Activated CD8-positive, alpha-beta T cell treated with anti-CD3 and anti-CD28 coated beads for 36 hours (primary cell): ENCODE measurements around the gene SMAD3. TPM values are rescaled to one million over a fixed set of nuclear protein-coding genes. Genes with fewer than 3 reads are reported as not detected.

ENCODE experiments used
- ATAC-seq: fragments of 200-7000 bp; cut with Tn5 transposase; one replicate; pipeline ENCODE4 v1.10.0; 2021; ENCODE audit warnings: mild to moderate bottlenecking, moderate library complexity
- CTCF ChIA-PET: fragments of 350-600 bp; sonication (Branson Sonifier 250); formaldehyde crosslinking; loops from one replicate; lab custom pipeline; 2021; ENCODE audit warnings: antibody characterized with exemption; lab: Charles Lee
- POLR2A ChIA-PET: fragments of 350-600 bp; sonication (Branson Sonifier 250); formaldehyde crosslinking; loops from one replicate; lab custom pipeline; 2021; ENCODE audit warnings: antibody characterized with exemption; lab: Charles Lee
- DNase-seq: peaks from one replicate; pipeline ENCODE4 v3.0.0-alpha.2; 2020
- H3K27ac Mint-ChIP-seq: one replicate; pipeline ENCODE4 v1.8.0; 2021; ENCODE audit warnings: mild to moderate bottlenecking, mixed read lengths
- H3K27me3 Mint-ChIP-seq: one replicate; pipeline ENCODE4 v1.8.0; 2021; ENCODE audit warnings: mixed read lengths
- H3K36me3 Mint-ChIP-seq: one replicate; pipeline ENCODE4 v1.8.0; 2021; ENCODE audit warnings: low read depth, mixed read lengths
- H3K4me1 Mint-ChIP-seq: one replicate; pipeline ENCODE4 v1.8.0; 2021; ENCODE audit warnings: low read depth, mixed read lengths
- H3K4me3 Mint-ChIP-seq: one replicate; pipeline ENCODE4 v1.8.0; 2021; ENCODE audit warnings: mild to moderate bottlenecking, moderate library complexity, mixed read lengths
- H3K9me3 Mint-ChIP-seq: one replicate; pipeline ENCODE4 v1.8.0; 2021; ENCODE audit warnings: mixed read lengths
- CTCF ChIP-seq: fragments of 200-600 bp; IDR thresholded peaks from one replicate; pipeline ENCODE4 v1.8.0; 2022; ENCODE audit warnings: antibody characterized with exemption, mild to moderate bottlenecking
- intact Hi-C: fragments of 100-400 bp; cut with micrococcal nuclease; formaldehyde crosslinking; loops from one replicate; pipeline ENCODE4 v1.10.0; 2022
- total RNA-seq, 2 experiments: library from RNA; stranded (reverse); gene quantifications; one replicate each; pipeline ENCODE4 v1.2.3, GENCODE V29; 2021

SMAD3 gene
- total RNA-seq, 2 experiments from 2014 or later: 22.3 to 24.7 TPM

DNA sequence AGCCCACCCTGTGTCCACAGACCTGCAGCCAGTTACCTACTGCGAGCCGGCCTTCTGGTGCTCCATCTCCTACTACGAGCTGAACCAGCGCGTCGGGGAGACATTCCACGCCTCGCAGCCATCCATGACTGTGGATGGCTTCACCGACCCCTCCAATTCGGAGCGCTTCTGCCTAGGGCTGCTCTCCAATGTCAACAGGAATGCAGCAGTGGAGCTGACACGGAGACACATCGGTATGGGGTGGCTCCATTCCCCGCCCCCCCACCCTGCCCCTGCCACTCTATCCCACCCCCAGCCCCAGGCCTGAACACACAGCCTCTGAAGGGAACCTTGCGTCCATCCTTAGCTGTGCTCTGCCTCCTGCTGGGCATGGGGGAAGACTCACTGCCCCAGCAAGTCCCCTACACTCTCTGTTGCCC, 115.8 kb downstream of the SMAD3 start:
- POLR2A ChIA-PET: interaction anchor here (0.9 kb wide), 1 partner anchor 19 kb away, joined by 3 read pairs; no protein-coding TSS in a partner anchor
- no peak for TF ChIP-seq CTCF
- intact Hi-C loops: no loop called here
- H3K4me3 Mint-ChIP-seq: no peak overlapping the region
- peaks cover 20% of the 10 kb centered on the region for H3K4me1 Mint-ChIP-seq
- H3K27me3 Mint-ChIP-seq: no peaks in the 10 kb centered on the region
- no peak overlapping the region for H3K27ac Mint-ChIP-seq
- CTCF ChIA-PET: no interaction called here
- H3K9me3 Mint-ChIP-seq: no peaks in the 10 kb centered on the region
- DNase-seq (no peak), ATAC-seq (no peak)
- peaks cover 11% of the 10 kb centered on the region for H3K36me3 Mint-ChIP-seq

GRCh38 chr15:67183443-67184169, 118.2 kb downstream of the SMAD3 start:
- CTCF ChIA-PET: no interaction called here
- H3K9me3 Mint-ChIP-seq: no peaks in the 10 kb centered on the region

GRCh38 chr15:67184208-67184925, 119.0 kb downstream of the SMAD3 start:
- ATAC-seq: no peak
- ChIA-PET CTCF (no interaction called here), POLR2A (interaction anchor here (0.6 kb wide), 1 partner anchor 8 kb away, joined by 3 read pairs; no protein-coding TSS in a partner anchor)
- no peak for TF ChIP-seq CTCF
- intact Hi-C loops: no loop called here
- H3K4me3 Mint-ChIP-seq: no peak overlapping the region
- peaks cover 12% of the 10 kb centered on the region for H3K4me1 Mint-ChIP-seq
- no peak for DNase-seq
- H3K9me3 Mint-ChIP-seq: no peaks in the 10 kb centered on the region
- H3K27ac Mint-ChIP-seq: no peak overlapping the region
- H3K27me3 Mint-ChIP-seq: no peaks in the 10 kb centered on the region
- H3K36me3 Mint-ChIP-seq: peaks cover 17% of the 10 kb centered on the region

More at GRCh38 chr15:67183443-67184169, 118.2 kb downstream of the SMAD3 start:
- H3K27ac Mint-ChIP-seq: no peak overlapping the region
- no peak overlapping the region for H3K4me3 Mint-ChIP-seq
- H3K4me1 Mint-ChIP-seq: peaks cover 12% of the 10 kb centered on the region
- intact Hi-C loops: no loop called here
- TF ChIP-seq CTCF: no peak
- POLR2A ChIA-PET: interaction anchor here (0.6 to 1.1 kb wide), 3 partner anchors 8 to 90 kb away, joined by 3 read pairs; no protein-coding TSS in a partner anchor
- DNase-seq: no peak
- peaks cover 15% of the 10 kb centered on the region for H3K36me3 Mint-ChIP-seq
- no peaks in the 10 kb centered on the region for H3K27me3 Mint-ChIP-seq
- ATAC-seq: no peak

- Mint-ChIP-seq H3K4me1 (peaks cover 12% of the 10 kb centered on the region), H3K36me3 (peaks cover 19% of the 10 kb centered on the region), H3K27me3 (no peaks in the 10 kb centered on the region), H3K4me3 (no peak overlapping the region), H3K9me3 (no peaks in the 10 kb centered on the region), H3K27ac (no peak overlapping the region)
- no peak for TF ChIP-seq CTCF
- DNase-seq (no peak), ATAC-seq (no peak)
- POLR2A ChIA-PET: no interaction called here
- intact Hi-C loops: no loop called here
- CTCF ChIA-PET: no interaction called here
Measured at GRCh38 chr15:67185051-67185450, 119.6 kb downstream of the SMAD3 start.
